Measurements from ENCODE around the gene GEMIN5. TPM values are rescaled to one million over a fixed set of nuclear protein-coding genes. Genes with fewer than 3 reads are reported as not detected.
A peak's percentile ranks its signal among the peaks of the same experiment; 100 is the strongest.

The GEMIN5 gene
- total and polyA plus RNA-seq, 2 of the 13 experiments (the other 11 are each of a cell fraction or from before 2014, with no cell fraction given), result 6.6 to 28.6 TPM

- TF ChIP-seq ZNF646 (CRISPR knock-in tag; IDR thresholded peaks at IDR 0.05), result no peak
- TF ChIP-seq SRSF4 (IDR thresholded peaks at IDR 0.05; ENCODE audit: low read depth, low read length, poor library complexity, severe bottlenecking), result no peak
- no peak for TF ChIP-seq REL (CRISPR knock-in tag; conservative IDR thresholded peaks at IDR 0.05)
- TF ChIP-seq TFDP2 (CRISPR knock-in tag; IDR thresholded peaks at IDR 0.05), result no peak
- TF ChIP-seq MAZ (IDR thresholded peaks at IDR 0.05; ENCODE audit: borderline replicate concordance, low read depth, low read length), result no peak
- peak; percentile 69 for TF ChIP-seq MAZ (CRISPR knock-in tag; IDR thresholded peaks at IDR 0.05; ENCODE audit: low read depth)
- peak; percentile 83; the same call in 1 of the 2 replicates for TF ChIP-seq SALL1 (CRISPR knock-in tag; IDR thresholded peaks at IDR 0.05)
- TF ChIP-seq ZNF501 (CRISPR knock-in tag; IDR thresholded peaks at IDR 0.05), result no peak
- no peak for TF ChIP-seq DMTF1 (CRISPR knock-in tag; IDR thresholded peaks at IDR 0.05)
- no peak for TF ChIP-seq CHD2 (IDR thresholded peaks at IDR 0.05; ENCODE audit: low read depth, low read length)
- no peak for TF ChIP-seq ELF4 (CRISPR knock-in tag; IDR thresholded peaks at IDR 0.05; ENCODE audit: borderline replicate concordance)
- TF ChIP-seq TEAD2 (CRISPR knock-in tag; IDR thresholded peaks at IDR 0.05), result no peak
- no peak for TF ChIP-seq NFYB (CRISPR knock-in tag; IDR thresholded peaks at IDR 0.05)
- peak; percentile 78 for TF ChIP-seq TGIF2 (CRISPR knock-in tag; IDR thresholded peaks at IDR 0.05)
- peak; percentile 57; the same call in 1 of the 2 replicates for TF ChIP-seq HNF1B (CRISPR knock-in tag; IDR thresholded peaks at IDR 0.05)
- TF ChIP-seq CREBL2 (CRISPR knock-in tag; IDR thresholded peaks at IDR 0.05; ENCODE audit: borderline replicate concordance), result no peak
- peak; percentile 39; the same call in 1 of the 2 replicates for TF ChIP-seq ARNTL (CRISPR knock-in tag; IDR thresholded peaks at IDR 0.05)
Observed at GRCh38 chr5:154842689-154843530, 95.1 kb downstream of the GEMIN5 start (continued).

Data from HepG2 (cell line).